Stimulated activated CD4-positive, alpha-beta T cell treated with anti-CD3 and anti-CD28 coated beads, Interleukin-1b, Interleukin-23, amount 100 ng/mL, for 24 hours (primary cell): ENCODE data around the gene POLE.

Source experiments
- DNase-seq, 4 experiments: peaks; one replicate each; pipeline ENCODE4 v3.0.0-alpha.2; 2020; ENCODE audit warnings: low read depth in 4 of 4, low spot score in 1 of 4

POLE gene

DNA sequence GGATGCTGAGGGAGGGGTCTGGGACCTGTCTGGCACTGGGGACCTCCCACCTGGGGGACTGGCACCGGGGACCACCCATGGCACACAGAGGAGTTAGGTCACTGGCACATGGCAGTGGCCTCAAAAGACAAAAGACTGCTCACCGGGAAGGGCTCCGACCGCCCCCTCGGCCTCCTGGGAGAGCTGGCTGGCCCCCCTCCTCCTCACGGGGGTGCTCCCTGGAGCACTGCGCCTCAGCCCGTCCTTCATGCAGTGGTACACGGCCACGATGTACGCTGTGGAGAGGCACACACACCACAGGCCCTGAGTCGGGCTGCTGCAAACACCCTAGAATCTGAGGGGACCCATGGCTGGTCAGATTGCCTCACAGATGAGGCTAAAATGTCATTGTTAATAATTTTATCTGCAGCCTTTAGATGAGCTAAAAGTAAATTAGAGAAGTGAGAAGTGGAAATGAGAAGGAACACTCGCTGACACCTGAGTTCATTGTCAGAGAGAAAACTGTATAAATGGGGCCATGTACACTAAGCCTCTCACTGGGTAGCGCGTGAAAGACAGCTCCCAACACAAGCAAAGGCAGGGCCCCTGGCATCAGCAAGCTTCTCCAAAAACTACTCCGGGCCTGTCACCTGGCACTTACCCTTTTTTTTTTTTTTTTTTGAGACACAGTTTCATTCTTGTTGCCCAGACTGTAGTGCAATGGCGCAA is 54.5 kb downstream of the POLE start:
- no peak for DNase-seq

DNA sequence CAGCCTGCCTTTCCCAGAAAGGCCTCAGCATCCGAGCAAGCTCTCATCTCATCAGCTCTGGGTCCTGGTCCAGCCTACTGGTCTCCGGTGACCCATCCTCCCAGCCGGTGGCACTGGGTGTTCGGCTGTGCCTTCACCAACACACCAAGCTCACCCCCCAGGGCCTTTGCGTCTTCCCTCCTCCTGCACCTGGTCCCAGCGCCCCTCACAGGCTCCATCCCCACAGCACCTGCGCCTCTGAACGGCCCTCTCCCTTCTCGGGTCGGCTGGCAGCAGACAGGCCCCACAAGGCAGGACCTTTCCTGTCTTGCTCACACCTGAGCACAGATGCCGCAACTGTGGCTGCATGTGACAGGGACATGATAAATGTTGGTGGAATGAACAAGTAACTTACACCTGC is 55.5 kb downstream of the POLE start:
- DNase-seq, result no peak

DNA sequence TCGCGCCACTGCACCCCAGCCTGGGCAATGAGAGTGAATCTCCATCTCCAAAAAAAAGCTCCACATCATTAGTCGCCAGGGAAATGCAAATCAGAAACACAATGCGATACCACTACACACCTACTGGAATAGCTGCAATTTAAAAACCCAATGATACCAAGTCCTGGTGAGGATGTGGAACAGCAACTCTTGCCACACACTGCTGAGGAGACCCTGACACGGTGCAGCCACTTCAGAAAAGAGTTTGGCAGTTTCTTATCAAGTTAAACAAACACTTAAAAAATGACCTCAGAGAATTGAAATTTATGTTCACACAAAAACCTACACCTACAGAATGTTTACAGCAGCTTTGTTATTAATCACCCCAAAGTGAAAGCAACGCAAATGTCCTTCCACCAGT is 56.5 kb downstream of the POLE start:
- DNase-seq, result no peak

DNA sequence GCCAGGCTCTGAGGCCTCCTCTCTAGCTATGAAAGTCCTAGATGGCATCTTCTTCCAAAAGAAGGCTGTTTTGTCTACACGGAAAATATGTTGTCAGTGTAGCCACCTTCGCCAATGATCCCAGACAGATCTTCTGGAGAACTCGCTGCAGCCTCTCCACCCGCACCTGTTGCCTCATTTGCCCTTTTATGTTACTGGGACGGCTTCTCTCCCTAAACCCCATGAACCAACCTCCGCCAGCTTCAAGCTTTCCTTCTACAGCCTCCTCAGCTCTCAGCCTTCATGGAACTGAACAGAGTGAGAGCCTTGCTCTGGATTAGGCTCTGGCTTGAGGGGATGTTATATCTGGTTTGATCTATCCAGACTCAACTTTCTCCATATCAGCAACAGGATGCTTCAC is 57.8 kb downstream of the POLE start:
- DNase-seq, result no peak

DNA sequence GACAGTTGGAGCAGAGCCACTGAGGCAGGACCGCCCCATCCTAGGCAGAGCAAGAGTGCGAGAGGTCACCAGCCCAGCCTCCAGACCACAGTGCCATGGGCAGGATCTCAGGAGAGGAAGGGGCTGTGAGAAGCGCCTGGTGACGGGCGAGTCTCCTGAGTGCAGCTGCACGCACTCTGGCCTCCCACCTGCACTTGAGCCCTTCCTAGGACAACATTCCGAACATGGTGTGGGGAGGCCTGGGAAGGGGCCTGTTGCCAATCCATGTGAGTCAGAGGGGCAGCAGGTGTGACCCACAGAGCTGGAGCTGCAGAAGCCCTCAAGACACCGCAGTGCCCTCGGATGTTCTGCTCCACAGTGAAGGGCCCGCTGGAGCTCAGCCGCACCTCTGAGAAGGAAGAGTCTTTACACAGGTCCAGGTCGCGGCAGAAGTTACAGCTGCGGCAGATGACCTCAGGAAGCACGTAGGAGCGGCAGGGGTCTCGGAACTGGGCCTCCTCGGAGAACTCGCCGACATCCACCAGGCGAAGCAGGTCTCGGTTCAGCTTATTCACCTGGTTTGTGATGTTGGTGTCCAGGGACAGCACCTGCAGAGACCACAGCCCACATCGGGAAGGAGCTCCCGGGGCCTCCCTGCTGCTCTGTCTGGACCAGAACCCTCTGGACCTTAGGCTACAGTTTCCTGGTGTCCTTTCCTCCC is 61.3 kb downstream of the POLE start:
- DNase-seq, result no peak

DNA sequence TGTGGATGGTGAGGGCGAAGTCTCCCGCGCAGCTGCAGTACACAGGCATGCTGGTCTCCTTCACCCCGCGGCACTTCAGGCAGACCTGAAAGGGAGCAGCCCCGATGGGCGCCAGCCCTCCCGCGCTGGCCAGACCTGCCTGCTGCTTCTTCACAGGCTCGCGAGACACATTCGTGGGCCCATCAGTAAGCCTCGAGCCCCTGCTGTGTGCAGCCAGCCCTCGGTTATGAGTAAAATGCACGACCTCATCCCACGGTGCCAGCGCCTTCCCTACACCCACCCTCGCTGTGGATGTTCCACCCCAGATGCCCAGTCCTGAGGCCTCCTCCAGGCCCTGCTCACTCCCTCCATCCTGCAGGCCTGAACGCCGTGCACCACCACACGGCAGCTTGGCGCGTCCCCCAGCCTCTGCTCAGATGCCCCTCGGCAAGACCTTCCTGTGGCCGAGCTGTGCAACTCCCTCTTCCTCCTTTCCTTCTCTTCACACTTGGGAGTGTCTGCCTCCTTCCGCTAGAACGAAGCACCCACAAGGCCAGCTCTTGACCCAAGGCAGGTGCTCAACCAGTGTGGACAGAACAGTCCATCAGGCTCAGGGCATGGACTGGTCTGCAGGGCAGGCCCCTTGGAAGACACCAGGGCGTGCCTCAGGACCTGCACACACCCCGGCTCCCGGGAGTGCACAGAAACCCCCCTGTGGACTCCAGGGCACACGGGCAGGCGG is 62.1 kb downstream of the POLE start:
- no peak for DNase-seq

DNA sequence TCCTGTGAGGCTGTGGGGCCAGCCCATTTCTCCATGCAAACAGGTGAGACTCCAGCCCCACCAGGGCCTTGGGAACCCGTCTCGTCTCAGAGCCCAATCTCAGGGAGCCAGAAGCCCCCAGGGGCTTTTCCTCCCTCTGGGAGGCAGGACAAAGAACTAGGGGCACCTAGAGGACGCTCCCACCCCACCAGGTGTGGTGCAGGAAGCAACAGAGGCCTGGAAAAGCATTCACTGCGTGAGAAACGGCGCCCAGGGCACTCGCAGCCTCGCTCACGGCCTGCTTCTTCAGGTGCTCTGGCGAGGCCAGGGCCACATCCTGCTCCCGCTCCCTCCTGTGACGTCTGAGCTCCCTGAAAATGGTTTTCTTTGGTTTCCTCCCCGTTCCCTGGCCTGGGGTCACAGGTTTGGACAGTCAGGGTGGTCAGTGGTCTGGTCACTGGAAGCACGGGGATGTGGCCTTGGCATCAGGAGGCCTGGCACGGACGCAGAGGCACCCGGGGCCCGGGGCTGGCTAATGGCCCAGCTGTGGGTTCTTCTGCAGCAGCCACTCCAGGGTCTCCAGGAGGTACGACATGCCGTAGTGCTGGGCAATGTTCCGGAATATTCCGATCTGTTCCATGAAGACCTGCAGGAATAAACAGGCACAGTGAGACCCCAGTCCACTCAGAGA is 62.8 kb downstream of the POLE start:
- no peak for DNase-seq

DNA sequence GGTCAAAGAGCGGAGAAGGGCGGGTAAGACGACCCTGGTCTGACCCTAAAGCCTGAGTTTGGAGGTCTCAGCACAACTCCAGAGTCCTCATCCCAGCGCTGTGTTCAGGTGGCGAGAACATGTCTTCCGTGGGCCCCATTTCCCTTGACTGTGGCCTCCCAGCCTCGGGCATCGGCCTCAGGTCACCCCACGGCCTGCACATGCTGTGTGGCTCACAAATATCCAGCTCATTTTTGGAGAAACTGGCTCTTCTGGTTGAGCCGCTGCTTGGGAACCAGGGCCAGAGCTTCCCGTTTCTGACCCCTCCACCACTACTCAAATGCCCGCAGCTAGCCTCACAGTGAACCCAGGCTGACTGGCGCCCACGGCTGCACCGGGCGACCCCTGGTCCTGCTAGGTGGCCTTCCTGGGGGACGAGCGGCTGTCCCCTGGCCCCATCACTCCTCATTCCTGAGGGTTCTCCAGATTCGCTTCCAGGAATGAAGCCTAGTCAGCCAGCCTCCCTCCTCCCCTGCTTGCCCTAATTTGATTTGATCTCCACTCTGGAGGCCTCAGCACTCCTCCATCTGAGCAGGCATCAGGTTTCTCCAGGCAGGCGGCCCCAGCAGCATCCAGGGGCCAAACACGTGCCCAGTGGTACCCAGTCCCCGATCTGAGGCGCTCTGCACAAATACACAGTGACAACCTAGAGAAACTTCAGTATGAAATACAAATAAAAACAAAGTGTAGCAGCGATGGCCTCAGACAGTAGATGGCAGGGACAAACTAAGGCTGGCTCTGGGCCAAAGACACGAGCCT is 63.9 kb downstream of the POLE start:
- no peak for DNase-seq

DNA sequence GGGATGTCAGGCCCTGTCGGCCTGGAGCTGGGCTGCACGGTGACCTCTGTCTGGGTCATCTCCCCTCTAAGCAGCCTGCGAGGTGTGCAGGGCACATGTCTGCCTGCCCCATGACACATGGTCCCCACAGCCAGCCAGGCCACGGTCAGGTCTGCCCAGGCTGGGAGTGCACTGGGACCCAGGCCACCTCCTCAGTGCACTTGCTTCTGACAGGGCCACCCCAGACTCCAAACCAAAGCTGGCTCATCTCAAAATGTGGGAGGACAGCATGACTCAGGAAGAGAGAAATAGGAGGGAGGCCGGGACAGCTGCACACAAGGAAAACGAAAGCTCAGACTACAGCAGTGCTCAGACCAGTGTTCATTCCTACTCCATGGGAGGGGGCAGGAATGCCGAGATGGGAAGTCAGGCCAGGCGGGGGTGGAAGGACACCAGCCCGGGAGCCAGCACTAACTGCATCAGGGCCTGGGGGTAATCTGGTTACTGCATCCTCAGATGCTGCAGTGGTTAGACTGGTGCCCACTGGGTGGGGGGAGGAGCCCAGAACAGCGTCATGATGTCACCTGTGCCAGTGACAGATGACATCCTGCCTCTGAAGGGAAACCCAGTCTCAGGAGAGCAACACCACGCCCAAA is 64.6 kb downstream of the POLE start:
- no peak for DNase-seq

DNA sequence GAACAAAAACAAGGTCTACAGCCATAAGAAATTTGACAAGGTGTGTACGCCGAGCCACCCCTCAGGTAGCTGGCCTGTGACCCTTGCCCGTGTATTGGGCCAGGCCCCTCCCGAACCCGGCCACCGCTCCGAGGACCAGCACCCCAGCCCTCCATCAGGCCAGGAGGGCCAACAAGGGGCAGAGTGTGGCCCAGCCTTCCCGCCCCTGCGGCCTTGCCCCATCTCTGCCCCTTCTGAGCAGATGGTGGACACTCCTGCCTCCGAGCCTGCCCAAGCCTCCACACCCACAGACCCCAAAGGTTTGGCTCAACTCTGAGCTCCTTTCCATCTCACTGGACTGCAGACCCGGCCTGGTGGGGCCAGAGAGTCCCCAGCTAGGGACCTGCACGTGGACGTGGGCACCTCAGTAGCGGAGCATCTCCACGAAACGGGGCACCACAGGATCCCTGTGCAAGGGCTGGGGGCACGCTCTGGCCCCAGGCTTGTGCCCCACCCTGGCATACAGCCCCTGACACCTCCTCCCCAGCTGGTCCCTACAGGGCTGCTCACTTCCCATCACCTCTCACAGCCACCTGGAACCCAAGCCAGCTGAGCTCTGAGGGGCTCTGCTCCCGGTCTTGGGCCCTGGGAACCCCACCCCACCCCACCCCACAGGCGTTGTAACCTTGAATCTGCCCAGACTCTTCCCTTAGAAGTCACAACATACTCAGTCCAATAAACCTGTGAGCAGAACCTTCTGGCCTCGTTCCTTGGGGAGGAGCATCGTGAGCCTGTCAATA is 65.3 kb downstream of the POLE start:
- DNase-seq, result no peak

DNA sequence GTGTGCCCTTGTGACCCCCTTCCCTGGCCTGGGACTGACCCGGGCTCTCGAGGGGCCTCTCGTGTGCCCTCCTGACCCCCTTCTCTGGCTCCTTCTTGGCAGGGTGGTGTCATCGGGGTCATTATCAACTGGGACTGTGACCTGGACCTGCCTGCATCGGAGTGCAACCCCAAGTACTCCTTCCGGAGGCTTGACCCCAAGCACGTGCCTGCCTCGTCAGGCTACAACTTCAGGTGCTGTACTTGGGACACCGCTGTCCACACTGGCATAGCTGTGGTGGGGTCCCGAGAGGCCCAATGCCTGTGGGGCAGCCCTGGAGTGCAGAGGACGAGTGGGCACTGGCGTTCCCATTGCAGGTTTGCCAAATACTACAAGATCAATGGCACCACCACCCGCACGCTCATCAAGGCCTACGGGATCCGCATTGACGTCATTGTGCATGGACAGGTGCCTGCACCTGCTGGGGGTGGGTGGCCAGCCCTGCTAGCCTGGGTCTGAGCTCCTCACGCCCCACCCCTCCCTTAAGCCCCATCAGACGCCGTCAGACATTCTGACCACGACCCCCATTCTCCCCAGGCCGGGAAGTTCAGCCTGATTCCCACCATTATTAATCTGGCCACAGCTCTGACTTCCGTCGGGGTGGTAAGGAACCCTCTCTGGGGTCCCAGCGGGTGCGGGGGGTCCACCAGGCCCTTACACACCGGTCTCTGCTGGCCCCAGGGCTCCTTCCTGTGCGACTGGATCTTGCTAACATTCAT is 66.1 kb downstream of the POLE start:
- no peak for DNase-seq

DNA sequence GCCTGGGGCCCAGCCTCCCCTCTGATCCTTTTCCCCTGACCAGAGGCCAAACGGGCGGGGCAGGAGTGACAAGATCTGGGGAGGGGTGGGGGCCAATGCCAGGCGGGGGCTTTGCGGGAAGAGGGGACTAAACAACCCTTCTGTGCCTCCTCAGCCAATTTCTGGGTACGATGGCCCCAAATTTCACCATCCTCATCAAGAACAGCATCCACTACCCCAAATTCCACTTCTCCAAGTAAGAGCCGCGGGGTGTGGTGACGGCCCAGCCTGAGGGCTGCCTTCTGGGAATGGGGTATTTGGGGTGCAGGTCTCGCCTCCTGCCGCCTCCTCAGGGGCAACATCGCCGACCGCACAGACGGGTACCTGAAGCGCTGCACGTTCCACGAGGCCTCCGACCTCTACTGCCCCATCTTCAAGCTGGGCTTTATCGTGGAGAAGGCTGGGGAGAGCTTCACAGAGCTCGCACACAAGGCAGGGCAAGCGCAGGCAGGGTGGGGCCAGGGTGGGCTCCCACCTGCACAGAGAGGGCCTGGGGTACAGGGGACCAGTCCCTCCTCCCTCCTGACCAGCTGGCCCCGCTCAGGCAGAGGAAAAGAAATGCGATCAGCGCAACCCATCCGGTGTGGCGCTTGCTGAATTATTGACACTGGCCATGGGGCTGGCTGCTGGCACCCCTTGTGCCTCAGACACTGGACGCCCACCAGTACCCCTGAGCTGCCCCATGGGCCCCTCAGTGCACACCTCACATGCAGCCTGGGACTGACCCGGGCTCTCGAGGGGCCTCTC is 66.8 kb downstream of the POLE start:
- no peak for DNase-seq

DNA sequence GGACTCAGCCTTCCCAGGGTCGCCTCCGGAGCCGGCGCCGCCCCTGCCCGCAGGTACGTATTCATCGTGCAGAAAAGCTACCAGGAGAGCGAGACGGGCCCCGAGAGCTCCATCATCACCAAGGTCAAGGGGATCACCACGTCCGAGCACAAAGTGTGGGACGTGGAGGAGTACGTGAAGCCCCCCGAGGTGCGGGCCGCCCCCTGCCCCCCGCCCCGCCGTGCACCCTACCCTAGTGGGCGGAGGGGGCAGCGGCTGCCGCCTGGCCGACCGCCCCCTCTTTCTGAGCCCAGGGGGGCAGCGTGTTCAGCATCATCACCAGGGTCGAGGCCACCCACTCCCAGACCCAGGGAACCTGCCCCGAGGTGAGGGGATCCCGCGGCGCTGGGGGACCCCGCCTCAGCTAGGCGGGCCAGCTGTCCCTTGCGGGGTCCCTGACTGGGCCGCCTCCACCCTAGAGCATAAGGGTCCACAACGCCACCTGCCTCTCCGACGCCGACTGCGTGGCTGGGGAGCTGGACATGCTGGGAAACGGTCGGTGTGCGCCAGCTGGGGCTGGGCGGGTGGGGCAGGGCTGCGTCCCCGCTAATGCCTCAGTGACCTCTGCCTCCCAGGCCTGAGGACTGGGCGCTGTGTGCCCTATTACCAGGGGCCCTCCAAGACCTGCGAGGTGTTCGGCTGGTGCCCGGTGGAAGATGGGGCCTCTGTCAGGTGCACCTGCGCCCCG is 67.6 kb downstream of the POLE start:
- DNase-seq, result no peak

DNA sequence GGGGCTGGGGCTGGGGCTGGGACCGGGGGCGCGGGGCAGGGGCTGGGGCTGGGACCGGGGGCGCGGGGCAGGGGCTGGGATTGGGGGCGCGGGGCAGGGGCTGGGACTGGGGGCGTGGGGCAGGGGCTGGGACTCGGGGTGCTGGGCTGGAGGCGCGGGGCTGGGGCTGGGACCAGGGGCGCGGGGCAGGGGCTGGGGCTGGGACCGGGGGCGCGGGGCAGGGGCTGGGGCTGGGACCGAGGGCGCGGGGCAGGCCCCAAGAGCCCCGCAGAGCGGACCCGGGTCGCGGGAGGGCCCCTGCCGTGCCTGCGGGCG is 68.1 kb downstream of the POLE start:
- DNase-seq, result no peak

DNA sequence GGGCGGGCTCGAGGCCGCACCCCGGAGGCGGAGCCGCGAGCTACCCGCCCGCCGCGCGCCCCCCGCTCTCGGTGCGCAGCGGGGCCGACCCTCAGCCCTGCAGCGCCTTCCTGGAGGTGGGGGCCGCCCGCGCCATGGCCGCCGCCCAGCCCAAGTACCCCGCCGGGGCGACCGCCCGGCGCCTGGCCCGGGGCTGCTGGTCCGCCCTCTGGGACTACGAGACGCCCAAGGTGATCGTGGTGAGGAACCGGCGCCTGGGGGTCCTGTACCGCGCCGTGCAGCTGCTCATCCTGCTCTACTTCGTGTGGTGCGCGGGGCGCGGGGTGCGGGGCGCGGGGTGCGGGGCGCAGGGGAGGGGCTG is 68.5 kb downstream of the POLE start, which contains the start of gene P2RX2:
Gene P2RX2, plus strand, starts transcription at position 94 of the 361 bp plus-strand sequence. Its CDS starts 41 bp downstream, at position 135.
- DNase-seq, result no peak

DNA sequence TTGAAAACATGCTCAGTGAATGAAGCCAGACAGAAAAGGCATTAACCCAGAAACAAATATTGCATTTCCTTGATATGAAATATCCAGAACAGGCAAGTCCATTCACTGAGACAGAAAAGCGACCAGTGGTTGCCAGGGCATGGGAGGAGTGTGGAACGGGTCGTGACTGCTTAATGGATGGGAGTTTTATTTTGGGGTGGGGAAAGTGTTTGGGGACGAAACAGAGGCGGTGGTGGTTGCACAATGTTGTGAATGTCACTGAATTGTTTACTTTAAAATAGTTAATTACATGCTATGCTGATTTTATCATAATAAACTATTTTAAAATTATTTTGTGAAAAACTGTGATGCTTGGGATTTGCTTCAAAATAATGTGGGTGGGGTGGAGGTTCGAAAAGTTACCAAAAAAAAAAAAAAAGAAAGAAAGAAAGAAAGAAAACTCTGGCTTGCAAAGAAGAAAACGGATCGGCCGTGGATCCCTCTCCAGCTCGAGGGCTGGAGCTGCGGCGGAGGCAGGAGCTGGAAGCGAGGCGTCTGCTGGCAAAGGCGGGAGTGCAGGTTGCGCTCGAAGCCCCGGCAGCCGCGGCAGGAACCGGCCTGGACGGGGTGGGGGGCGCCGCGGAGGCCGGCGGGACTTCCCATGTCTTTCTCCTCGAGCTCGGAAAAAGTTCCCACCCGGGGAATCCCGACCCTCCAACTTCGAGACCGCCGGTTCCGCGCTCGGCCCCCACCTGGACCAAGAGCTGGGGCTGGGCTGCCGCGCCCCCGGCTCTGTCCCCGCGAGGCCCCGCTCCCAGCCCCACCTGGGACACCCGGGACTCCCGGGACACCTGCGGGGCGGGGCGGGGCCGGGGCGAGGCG is 69.1 kb downstream of the POLE start:
- DNase-seq, result no peak
